Activated CD8-positive, alpha-beta memory T cell treated with anti-CD3 and anti-CD28 coated beads for 4 hours (primary cell): Measurements from ENCODE around the gene PATE1.
"Not testable (repeated sequence)": the region's sequence is repeated elsewhere in the genome, so short reads cannot be mapped to it uniquely, and the experiment has no call there.

Experiments used
- DNase-seq, 2 donors: peaks; one replicate each; pipeline ENCODE4 v3.0.0-alpha.2; 2020; ENCODE audit warnings: low read depth in 2 of 2

Gene PATE1

GRCh38 chr11:125745979-125746378 lies at the start of gene PATE1:
TSS of gene PATE1 (plus strand) at chr11:125746279. CDS start at chr11:125746305, 26 bp downstream.
- no peak for DNase-seq

GRCh38 chr11:125701018-125701610 lies 45.0 kb upstream of the PATE1 start:
- no peak for DNase-seq

GRCh38 chr11:125701858-125702621 lies 44.0 kb upstream of the PATE1 start:
- no peak for DNase-seq

GRCh38 chr11:125704686-125705085 lies 41.4 kb upstream of the PATE1 start:
- DNase-seq: not testable (repeated sequence)

- no peak for DNase-seq
Measured at GRCh38 chr11:125720781-125721180, 25.3 kb upstream of the PATE1 start.

GRCh38 chr11:125724125-125724524 lies 22.0 kb upstream of the PATE1 start:
- no peak for DNase-seq

- DNase-seq: no peak
Measured at GRCh38 chr11:125728969-125729368, 17.1 kb upstream of the PATE1 start.

- no peak for DNase-seq
Measured at GRCh38 chr11:125740617-125741016, 5.5 kb upstream of the PATE1 start.

- no peak for DNase-seq
Measured at GRCh38 chr11:125743681-125744080, 2.4 kb upstream of the PATE1 start.

- DNase-seq: no peak
Measured at GRCh38 chr11:125750629-125751028, 4.5 kb downstream of the PATE1 start.

GRCh38 chr11:125756050-125756449 lies 10.0 kb downstream of the PATE1 start:
- no peak for DNase-seq

- DNase-seq: no peak
Measured at GRCh38 chr11:125762445-125762844, 16.4 kb downstream of the PATE1 start.

GRCh38 chr11:125763483-125763882 lies 17.4 kb downstream of the PATE1 start:
- no peak for DNase-seq

GRCh38 chr11:125766251-125766650 lies 20.2 kb downstream of the PATE1 start:
- DNase-seq: no peak

GRCh38 chr11:125768336-125769046 lies 22.4 kb downstream of the PATE1 start:
- no peak for DNase-seq

- DNase-seq: no peak
Measured at GRCh38 chr11:125770583-125770982, 24.5 kb downstream of the PATE1 start.

GRCh38 chr11:125772834-125773505 lies 26.9 kb downstream of the PATE1 start:
- no peak for DNase-seq

- no peak for DNase-seq
Measured at GRCh38 chr11:125773516-125773915, 27.4 kb downstream of the PATE1 start.

- DNase-seq: no peak
Measured at GRCh38 chr11:125777309-125777708, 31.2 kb downstream of the PATE1 start.

- DNase-seq: no peak
Measured at GRCh38 chr11:125778728-125779127, 32.6 kb downstream of the PATE1 start, which contains the start of gene PATE2. TSS of gene PATE2 (minus strand) at chr11:125778828. CDS start at chr11:125778773, 55 bp downstream.

- DNase-seq: no peak
Measured at GRCh38 chr11:125784678-125785077, 38.6 kb downstream of the PATE1 start.

GRCh38 chr11:125787827-125788226 lies 41.7 kb downstream of the PATE1 start, which contains the start of gene PATE3:
TSS of gene PATE3 (plus strand) at chr11:125788127. CDS start at chr11:125788152, 25 bp downstream.
- DNase-seq: no peak
